HG02798 (cell line): Measurements from ENCODE around the gene TUBA4A.

Source experiments
- ATAC-seq: cut with Tn5 transposase; IDR thresholded peaks from one replicate; pipeline ENCODE4 v1.9.1; 2021; ENCODE audit warnings: mild to moderate bottlenecking; ENCODE audit not compliant: unreplicated experiment, poor library complexity

The TUBA4A gene

GRCh38 chr2:219253753-219254589 is at the start of gene TUBA4A:
Gene TUBA4A (minus strand): TSS chr2:219253918. CDS start chr2:219253858, 60 bp downstream.
- peak; percentile 66 for ATAC-seq

- ATAC-seq: no peak
Measured at GRCh38 chr2:219302412-219302968, 48.8 kb upstream of the TUBA4A start.

GRCh38 chr2:219300022-219300421 is 46.3 kb upstream of the TUBA4A start:
- ATAC-seq: no peak

GRCh38 chr2:219299372-219299760 is 45.6 kb upstream of the TUBA4A start:
- no peak for ATAC-seq

GRCh38 chr2:219298759-219299371 is 45.1 kb upstream of the TUBA4A start:
- peak; percentile 54 for ATAC-seq

- no peak for ATAC-seq
Measured at GRCh38 chr2:219297766-219298456, 44.2 kb upstream of the TUBA4A start.

GRCh38 chr2:219296631-219297391 is 43.1 kb upstream of the TUBA4A start:
- ATAC-seq: no peak

- ATAC-seq: no peak
Measured at GRCh38 chr2:219296142-219296541, 42.4 kb upstream of the TUBA4A start.

GRCh38 chr2:219294356-219295351 is 40.9 kb upstream of the TUBA4A start:
- ATAC-seq: peak; percentile 92

GRCh38 chr2:219293736-219294231 is 40.1 kb upstream of the TUBA4A start:
- no peak for ATAC-seq

- ATAC-seq: no peak
Measured at GRCh38 chr2:219292616-219293015, 38.9 kb upstream of the TUBA4A start.

GRCh38 chr2:219291910-219292490 is 38.3 kb upstream of the TUBA4A start:
- no peak for ATAC-seq

- no peak for ATAC-seq
Measured at GRCh38 chr2:219291394-219291793, 37.7 kb upstream of the TUBA4A start.

GRCh38 chr2:219290381-219291171 is 36.9 kb upstream of the TUBA4A start:
- ATAC-seq: no peak

- no peak for ATAC-seq
Measured at GRCh38 chr2:219289537-219290361, 36.0 kb upstream of the TUBA4A start.

GRCh38 chr2:219289195-219289536 is 35.4 kb upstream of the TUBA4A start:
- no peak for ATAC-seq
